Panc1 (cell line): ENCODE results near the gene ASTE1. TPM values are rescaled to one million over a fixed set of nuclear protein-coding genes. Genes with fewer than 3 reads are reported as not detected.

Experiments
- ATAC-seq: fragments of 200-7000 bp; cut with Tn5 transposase; 2 replicates; pipeline ENCODE4 v1.9.1; 2020; ENCODE audit warnings: mild to moderate bottlenecking, moderate library complexity
- BruUV-seq: library from RNA; stranded (reverse); fragments of 400-500 nt; replicated peaks from 2 replicates; lab custom pipeline; 2021; lab: Mats Ljungman, UMichigan
- CTCF ChIA-PET: fragments of 300-600 bp; sonication (Branson Sonifier 250); formaldehyde crosslinking; loops from one replicate; lab custom pipeline; 2022; ENCODE audit warnings: antibody characterized with exemption; lab: Charles Lee
- POLR2A ChIA-PET: fragments of 300-600 bp; sonication (Branson Sonifier 250); formaldehyde crosslinking; loops from one replicate; lab custom pipeline; 2022; ENCODE audit warnings: antibody characterized with exemption; lab: Charles Lee
- DNase-seq: peaks from one replicate; pipeline ENCODE4 v3.0.0-alpha.2; 2010; ENCODE audit warnings: low read depth, low spot score
- H3K27ac ChIP-seq: 2 replicates; pipeline ENCODE4 v1.5.1; 2011; ENCODE audit warnings: mild to moderate bottlenecking, low read length, inconsistent platforms
- H3K27me3 ChIP-seq: fragments of 200-500 bp; sonication (Bioruptor generic); 2 replicates; pipeline ENCODE4 v1.6.0; 2014; ENCODE audit warnings: low read length, inconsistent platforms; ENCODE audit not compliant: control insufficient read depth, insufficient read depth
- H3K36me3 ChIP-seq: fragments of 200-500 bp; sonication (Bioruptor generic); 2 replicates; pipeline ENCODE4 v1.5.1; 2014; ENCODE audit warnings: inconsistent platforms, mild to moderate bottlenecking, low read length, moderate library complexity; ENCODE audit not compliant: control insufficient read depth, insufficient read depth
- H3K4me1 ChIP-seq: 2 replicates; pipeline ENCODE4 v1.5.1; 2011; ENCODE audit warnings: inconsistent platforms, mild to moderate bottlenecking, low read length, moderate library complexity; ENCODE audit not compliant: control insufficient read depth, insufficient read depth
- H3K4me3 ChIP-seq, 2 experiments: 2 replicates each; pipeline ENCODE4 v1.5.1; 2011 to 2012; ENCODE audit warnings: low read depth in 2 of 2, low read length in 2 of 2, mild to moderate bottlenecking in 2 of 2, inconsistent platforms in 1 of 2, moderate library complexity in 1 of 2
- H3K9me3 ChIP-seq: fragments of 200-500 bp; sonication (Bioruptor generic); 2 replicates; pipeline ENCODE4 v1.5.1; 2014; ENCODE audit warnings: low read depth, mild to moderate bottlenecking, inconsistent platforms, low read length, moderate library complexity; ENCODE audit not compliant: control insufficient read depth, insufficient read depth
- POLR2AphosphoS5 ChIP-seq: IDR thresholded peaks from 2 replicates; pipeline ENCODE4 v1.6.1; 2012; ENCODE audit warnings: mild to moderate bottlenecking, low read depth, low read length, moderate library complexity
- REST ChIP-seq, 2 experiments: IDR thresholded peaks; 2 replicates each; pipeline ENCODE4 v1.6.1; 2011 to 2012; ENCODE audit warnings: low read depth in 2 of 2, control low read depth in 1 of 2, low read length in 1 of 2, mild to moderate bottlenecking in 1 of 2, moderate library complexity in 1 of 2; ENCODE audit not compliant: insufficient read depth in 1 of 2
- SIN3A ChIP-seq: IDR thresholded peaks from 2 replicates; pipeline ENCODE4 v1.6.1; 2012; ENCODE audit warnings: low read depth, mild to moderate bottlenecking, low read length, moderate library complexity, borderline replicate concordance; ENCODE audit not compliant: insufficient read depth
- TCF7L2 ChIP-seq: IDR thresholded peaks from 2 replicates; pipeline ENCODE4 v1.6.1; 2011; ENCODE audit warnings: mild to moderate bottlenecking, low read depth, low read length, inconsistent platforms
- in situ Hi-C: cut with HindIII; loops from 2 replicates; pipeline ENCODE4 v1.10.0; 2016; ENCODE audit warnings: low sequenced_read_pairs, low pct_unique_long_range_greater_than_20kb
- intact Hi-C: fragments of 100-400 bp; cut with micrococcal nuclease; formaldehyde crosslinking; loops from one replicate; pipeline ENCODE4 v1.10.0; 2022; ENCODE audit not compliant: unreplicated experiment
- total RNA-seq: library from RNA; stranded (reverse); gene quantifications from one replicate; pipeline ENCODE4 v1.2.1, GENCODE V29; 2021; ENCODE audit not compliant: unreplicated experiment
- TF ChIP-seq, protein P1 (sequence below): fragments of 450-650 bp; IDR thresholded peaks from 2 replicates; pipeline ENCODE4 v1.5.1; 2017; ENCODE audit warnings: mild to moderate bottlenecking

Gene ASTE1
- total RNA-seq, 1 experiment from 2014 or later = 7.4 TPM

DNA sequence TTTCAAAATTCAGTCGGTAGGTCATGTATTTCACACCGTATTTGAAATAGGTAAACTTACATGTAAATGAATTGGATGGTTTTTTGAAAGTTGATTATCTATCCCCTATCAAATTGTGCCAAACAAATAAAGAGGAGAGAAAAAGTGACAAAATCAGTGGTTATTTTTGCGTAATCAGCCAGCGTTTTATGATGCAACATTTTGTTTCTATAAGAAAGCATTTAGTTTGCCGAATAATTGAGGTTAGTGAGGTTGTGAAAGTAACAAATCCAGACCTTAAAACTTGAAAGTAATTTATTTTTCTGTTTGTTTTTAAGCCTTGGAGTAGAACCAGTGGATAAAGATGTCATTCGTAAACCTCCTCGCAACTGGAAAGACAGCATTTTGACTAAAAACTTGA is 29.3 kb downstream of the ASTE1 start:
- in situ Hi-C loops = no loop called here
- no peak overlapping the region for H3K27ac ChIP-seq
- no TSS peak for BruUV-seq

DNA sequence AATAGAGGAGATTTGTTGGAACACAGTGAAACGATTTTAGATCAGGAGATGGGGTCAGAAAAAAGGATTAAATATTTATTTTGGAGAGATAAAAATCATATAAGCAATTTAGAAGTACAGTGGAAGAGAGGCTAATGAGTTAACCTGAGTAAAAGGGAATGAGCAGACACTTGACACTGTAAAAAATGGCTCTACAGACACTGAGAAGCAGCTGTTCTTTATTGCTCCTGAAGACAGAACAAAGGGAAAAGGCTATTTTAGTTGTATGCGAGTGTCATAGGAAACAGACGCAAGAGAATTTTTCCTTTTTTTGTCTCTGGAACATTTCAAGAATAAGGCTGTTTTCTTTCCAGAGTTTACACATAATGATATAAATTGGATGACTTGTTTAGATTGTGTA is 34.3 kb downstream of the ASTE1 start:
- POLR2A ChIA-PET = no interaction called here
- no peaks in the 10 kb centered on the region for H3K4me1 ChIP-seq
- BruUV-seq = no TSS peak
- no peak for DNase-seq
- H3K27me3 ChIP-seq = no peaks in the 10 kb centered on the region
- H3K4me3 ChIP-seq = no peak overlapping the region
- CTCF ChIA-PET = no interaction called here
- H3K36me3 ChIP-seq = peaks cover 4% of the 10 kb centered on the region; the same call in 1 of the 2 replicates
- in situ Hi-C loops (no loop called here), intact Hi-C loops (no loop called here)
- no peaks in the 10 kb centered on the region for H3K9me3 ChIP-seq
- ATAC-seq = no peak
- no peak for TF ChIP-seq SIN3A
- H3K27ac ChIP-seq = no peak overlapping the region

More for the DNA sequence above, 29.3 kb downstream of the ASTE1 start:
- CTCF ChIA-PET = no interaction called here
- intact Hi-C loops = no loop called here
- Histone ChIP-seq H3K9me3 (no peaks in the 10 kb centered on the region), H3K27me3 (no peaks in the 10 kb centered on the region), H3K36me3 (peaks cover 21% of the 10 kb centered on the region), H3K4me1 (no peaks in the 10 kb centered on the region), H3K4me3 (no peak overlapping the region)
- POLR2A ChIA-PET = no interaction called here
- no peak for TF ChIP-seq SIN3A
- TF ChIP-seq REST (IDR thresholded peaks at IDR 0.05; ENCODE audit: insufficient read depth in 1 of 2, low read depth in 2 of 2, low read length in 1 of 2) = no peak
- TF ChIP-seq, protein P1, sequence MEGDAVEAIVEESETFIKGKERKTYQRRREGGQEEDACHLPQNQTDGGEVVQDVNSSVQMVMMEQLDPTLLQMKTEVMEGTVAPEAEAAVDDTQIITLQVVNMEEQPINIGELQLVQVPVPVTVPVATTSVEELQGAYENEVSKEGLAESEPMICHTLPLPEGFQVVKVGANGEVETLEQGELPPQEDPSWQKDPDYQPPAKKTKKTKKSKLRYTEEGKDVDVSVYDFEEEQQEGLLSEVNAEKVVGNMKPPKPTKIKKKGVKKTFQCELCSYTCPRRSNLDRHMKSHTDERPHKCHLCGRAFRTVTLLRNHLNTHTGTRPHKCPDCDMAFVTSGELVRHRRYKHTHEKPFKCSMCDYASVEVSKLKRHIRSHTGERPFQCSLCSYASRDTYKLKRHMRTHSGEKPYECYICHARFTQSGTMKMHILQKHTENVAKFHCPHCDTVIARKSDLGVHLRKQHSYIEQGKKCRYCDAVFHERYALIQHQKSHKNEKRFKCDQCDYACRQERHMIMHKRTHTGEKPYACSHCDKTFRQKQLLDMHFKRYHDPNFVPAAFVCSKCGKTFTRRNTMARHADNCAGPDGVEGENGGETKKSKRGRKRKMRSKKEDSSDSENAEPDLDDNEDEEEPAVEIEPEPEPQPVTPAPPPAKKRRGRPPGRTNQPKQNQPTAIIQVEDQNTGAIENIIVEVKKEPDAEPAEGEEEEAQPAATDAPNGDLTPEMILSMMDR = no peak
- TF ChIP-seq TCF7L2 = no peak
- TF ChIP-seq POLR2AphosphoS5 = no peak
- ATAC-seq (no peak), DNase-seq (no peak)

- no peaks in the 10 kb centered on the region for H3K27me3 ChIP-seq
- ChIA-PET POLR2A (interaction anchor here (0.6 kb wide), 1 partner anchor 1416 kb away, joined by 4 read pairs; no protein-coding TSS in a partner anchor), CTCF (no interaction called here)
- H3K36me3 ChIP-seq = peaks cover 3% of the 10 kb centered on the region; the same call in 1 of the 2 replicates
- no peak for ATAC-seq
- in situ Hi-C loops = no loop called here
- intact Hi-C loops = no loop called here
- TF ChIP-seq POLR2AphosphoS5 = no peak
- TF ChIP-seq TCF7L2 = no peak
- no peak for TF ChIP-seq SIN3A
- TF ChIP-seq, protein P1 = no peak
- H3K27ac ChIP-seq = no peak overlapping the region
- BruUV-seq = no TSS peak
- no peak for DNase-seq
- no peak overlapping the region for H3K4me3 ChIP-seq
- H3K9me3 ChIP-seq = no peaks in the 10 kb centered on the region
- H3K4me1 ChIP-seq = no peaks in the 10 kb centered on the region
These were observed 35.5 kb downstream of the ASTE1 start for GRCh38 chr3:130991126-130991525.
